CD4-positive, alpha-beta T cell treated with Interleukin-17A for 4 hours (primary cell): ENCODE data around the gene MDM1.

Source experiments
- DNase-seq: peaks from one replicate; pipeline ENCODE4 v3.0.0-alpha.2; 2020; ENCODE audit warnings: mixed read lengths

MDM1 gene

GRCh38 chr12:68270358-68270757, 61.8 kb downstream of the MDM1 start:
- no peak for DNase-seq

DNA sequence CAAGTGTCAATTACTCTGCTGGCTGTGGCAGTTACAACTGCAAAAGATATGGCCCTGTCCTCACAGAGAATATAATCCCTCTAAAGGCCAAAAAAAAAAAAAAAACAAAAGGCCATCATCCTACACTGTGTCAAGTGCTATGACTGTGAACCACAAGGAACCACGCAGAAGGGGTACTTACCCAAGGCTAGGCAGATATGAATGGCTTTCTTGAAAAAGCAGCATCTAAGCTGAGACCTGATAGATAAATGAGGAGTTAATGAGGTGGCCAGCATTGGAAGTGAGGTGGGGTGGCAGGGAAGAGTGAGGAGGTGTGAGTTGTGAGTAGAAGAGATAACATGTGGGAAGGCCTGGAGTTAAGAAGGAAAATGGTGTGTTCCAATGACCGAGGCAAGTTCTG, 62.4 kb downstream of the MDM1 start:
- no peak for DNase-seq

GRCh38 chr12:68268967-68269366, 63.2 kb downstream of the MDM1 start:
- DNase-seq: no peak

DNA sequence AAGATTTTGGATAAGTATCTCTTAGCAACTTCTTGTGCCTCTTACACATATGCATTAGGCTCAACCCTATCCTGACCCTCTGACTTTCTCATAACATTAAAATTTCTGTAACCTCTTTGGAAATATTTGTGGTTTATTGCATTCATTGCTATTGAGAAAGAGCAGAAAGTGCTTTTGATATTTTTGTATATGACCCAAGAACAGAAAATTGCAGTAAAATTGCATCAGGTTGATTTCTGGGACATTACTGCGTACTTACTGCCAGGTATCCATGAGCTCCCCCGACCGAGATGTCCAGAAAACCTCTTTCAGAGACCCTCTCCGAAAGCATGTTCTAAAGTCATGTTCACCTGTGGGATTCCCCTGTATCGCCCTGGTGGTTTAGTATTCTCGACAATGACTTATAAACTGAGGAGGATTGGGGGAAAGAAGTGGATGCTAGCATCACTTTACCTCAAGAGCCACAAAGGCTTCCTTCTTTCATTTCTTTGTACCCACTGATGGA, 64.2 kb downstream of the MDM1 start:
- no peak for DNase-seq

DNA sequence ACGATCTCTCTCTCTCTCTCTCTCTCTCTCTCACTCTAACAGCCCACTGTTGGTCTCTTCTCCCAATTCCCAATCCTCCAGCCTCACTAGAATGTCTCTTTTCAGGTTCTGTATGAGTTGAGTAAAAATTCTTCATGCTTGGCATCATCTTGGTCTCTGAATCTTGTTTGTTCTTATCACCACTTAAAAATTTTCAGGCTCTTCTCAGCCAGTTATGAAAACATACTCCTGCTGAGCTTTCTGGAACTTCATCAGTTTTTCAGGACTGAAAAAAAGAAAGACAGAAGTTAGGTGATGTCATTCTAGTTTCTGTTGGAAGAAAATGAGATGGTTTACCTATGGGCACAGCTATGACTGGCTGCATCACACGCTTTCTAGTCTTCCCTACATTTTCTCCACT, 67.3 kb downstream of the MDM1 start:
- DNase-seq: no peak

- no peak for DNase-seq
Observed at GRCh38 chr12:68264158-68264855, 67.9 kb downstream of the MDM1 start.

DNA sequence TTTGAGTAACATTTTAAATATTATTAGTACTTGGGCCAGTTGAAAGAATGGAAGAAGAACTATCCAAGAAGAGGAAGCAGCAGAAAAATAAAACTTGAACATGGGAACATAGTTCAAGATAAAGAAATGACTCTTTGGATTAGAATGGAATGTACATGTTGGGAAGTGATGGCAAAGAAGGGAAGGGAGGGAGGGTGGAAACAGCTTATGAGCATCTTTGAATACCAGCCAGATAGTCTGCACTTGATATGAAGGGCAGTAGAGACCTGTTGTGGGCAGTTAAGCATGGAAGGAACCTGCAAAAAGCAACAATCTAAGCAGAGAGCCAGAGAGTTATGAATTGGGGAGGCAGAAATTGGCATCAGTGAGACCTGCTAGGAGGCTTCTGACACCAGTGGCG, 68.8 kb downstream of the MDM1 start:
- no peak for DNase-seq

DNA sequence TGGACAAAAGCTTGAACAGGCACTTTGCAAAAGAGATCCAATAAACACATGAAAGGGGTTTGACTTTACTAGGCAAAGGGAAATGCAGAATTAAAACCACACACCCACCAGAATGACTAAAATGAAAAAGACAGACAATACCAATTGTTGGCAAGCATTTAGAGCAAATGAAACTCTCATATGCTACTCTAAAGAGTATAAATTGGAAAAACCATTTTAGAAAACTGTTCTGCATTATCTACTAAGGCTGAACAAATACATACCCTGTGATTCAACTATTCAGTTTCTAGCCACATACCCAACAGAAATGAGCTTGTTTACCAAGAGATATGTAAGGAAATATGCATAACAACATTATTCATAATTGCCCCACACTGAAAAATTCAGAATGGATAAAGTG, 70.3 kb downstream of the MDM1 start:
- no peak for DNase-seq

- no peak for DNase-seq
Observed at GRCh38 chr12:68260153-68260552, 72.0 kb downstream of the MDM1 start.

DNA sequence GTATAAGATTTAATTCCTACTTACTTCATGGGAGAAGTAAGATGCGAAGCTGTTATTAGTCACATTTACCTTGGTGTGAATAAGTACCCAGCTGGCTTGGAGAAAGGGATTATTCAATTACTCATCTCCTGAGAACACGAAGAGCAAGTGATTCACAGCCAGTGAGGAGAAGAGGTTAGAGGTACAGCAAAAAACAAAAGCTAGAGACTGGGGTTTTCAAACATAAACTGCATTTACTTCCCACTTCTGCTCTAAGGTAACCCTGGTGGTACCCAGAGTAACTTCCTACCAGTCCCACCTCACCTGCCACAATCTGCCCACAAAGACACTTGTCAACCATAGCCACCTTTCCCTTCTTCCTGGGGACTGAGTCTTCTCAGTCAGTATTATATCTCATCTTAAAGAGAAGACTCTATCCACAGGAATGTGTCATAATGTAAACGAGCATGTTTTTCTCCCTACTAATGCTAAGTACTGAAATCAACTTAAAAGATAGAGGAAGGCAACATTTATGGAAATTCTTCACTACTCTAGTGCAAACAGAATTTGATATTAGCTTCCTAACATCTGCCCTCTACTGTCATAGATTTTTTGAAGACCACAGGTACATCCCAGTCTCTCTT, 72.7 kb downstream of the MDM1 start:
- no peak for DNase-seq

DNA sequence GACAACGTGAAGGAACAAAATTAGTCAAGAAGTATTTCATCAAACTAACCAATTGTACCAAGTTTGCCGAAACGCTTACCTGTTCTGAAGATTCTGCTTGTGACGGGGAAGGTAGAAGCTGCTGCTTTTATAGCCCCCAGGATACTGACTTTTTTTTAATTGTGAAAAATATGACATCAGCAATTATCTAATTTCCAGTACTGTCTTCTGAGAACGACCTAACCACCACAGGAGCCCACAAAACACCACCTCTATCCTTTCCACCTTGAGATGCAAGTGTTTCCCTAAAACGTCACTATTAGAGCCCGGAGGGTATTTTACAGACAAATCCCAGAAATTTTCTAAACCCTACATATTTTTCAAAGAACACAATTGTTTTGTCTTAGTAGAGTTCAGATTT, 78.7 kb downstream of the MDM1 start, which contains the start of gene IL22:
Gene IL22 (minus strand): TSS at position 101 of the 400 bp plus-strand sequence. CDS start 156 bp downstream, outside the sequence.
- no peak for DNase-seq

GRCh38 chr12:68252077-68252476, 80.1 kb downstream of the MDM1 start:
- no peak for DNase-seq

DNA sequence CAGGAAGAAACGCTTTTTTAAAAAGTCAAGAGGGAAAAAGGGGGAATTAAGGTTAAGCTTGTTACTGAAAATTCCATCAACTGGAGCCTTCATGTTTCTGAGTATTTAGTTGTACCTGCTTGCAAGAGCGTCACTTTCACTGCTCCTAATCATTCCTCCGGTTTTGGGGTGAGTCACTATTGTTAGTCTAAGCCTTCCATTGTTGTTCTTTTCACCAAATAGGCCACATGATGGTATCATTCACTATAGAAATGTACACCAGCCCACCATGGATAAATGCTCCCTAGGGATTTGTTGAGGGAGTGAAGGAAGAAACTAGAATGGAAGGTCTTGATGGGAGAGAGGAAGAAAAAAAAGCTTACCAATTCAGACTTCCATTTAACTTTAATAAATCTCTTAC, 81.7 kb downstream of the MDM1 start:
- DNase-seq: no peak

DNA sequence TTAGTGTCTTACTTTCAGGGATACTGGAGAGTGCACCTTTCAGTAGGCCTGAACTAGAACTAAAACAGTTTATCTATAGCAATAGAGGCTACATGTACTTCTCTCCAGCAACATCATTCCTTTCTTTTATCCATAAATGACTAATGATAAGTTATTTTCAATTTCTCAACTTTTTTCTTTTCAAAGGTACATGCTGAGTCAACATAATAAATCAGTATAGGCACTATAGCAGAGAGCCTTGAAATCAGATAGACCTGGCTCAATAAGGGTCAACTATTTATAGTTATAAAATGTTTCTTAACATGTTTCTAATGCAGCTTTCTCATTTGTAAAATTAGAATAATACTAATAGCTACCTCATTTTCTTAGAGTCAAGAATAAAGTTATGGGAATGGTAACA, 84.4 kb downstream of the MDM1 start:
- no peak for DNase-seq

DNA sequence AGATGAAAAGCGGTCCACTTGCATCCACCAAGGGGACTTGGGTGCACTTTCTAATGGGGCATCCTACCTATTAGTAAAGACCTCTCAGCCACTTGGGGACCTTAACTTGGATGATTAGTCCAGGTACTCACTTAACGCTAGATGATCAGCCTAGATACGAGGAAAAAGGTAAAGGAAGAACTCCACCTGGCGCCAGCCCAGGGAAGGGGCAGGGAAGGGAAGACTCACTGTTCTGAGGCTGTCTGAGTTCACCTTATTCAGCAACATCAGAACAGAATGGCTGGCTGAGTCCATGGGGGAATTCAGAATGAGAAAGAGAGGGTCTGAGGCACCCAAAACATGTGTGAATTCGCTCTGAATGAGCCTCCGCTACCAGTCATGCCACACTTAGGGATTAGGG, 85.8 kb downstream of the MDM1 start:
- no peak for DNase-seq

DNA sequence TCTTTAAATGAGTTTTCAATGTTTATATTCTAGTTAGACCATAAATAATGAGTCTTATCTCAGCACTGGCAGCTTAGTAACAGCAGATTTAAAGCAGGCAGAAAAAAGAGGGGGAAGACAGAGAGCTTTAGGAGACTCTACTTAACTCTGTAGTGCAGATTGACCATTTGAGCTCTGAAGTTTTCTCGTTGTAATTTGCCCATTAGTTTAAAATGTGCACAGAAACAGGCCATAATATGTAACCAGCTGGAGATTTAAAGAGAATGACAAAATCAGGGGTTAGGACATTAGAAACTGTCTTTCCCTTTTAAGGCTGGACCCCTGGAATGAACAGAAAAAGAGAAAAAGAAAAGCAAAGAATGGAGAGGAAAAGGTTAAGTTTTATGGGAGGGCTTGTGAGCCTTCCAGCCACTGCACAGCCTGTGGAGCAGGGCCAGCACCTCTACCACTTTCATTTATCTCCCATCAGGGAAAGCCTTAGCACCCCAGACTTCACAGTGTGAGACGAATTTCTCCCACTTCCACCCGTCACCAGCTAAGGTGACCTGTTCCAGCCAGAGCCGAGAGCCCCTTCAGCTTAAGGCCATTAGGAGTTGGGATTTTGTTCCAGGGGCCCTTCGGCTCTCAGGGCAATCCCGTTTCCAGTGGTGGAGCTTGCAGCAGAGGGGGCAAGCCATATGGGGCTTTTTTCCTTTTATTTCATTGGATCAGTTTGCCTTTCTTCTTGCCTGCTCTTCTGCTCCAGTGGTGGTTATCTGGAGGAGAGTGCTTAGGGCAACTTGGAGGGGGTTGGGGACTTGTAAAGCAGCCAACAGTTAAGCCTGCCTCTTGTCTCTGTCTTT, 86.8 kb downstream of the MDM1 start:
- DNase-seq: no peak
